ENCODE measurements around the gene NUDC. TPM values are rescaled to one million over a fixed set of nuclear protein-coding genes. Genes with fewer than 3 reads are reported as not detected.
A peak's percentile ranks its signal among the peaks of the same experiment; 100 is the strongest.

The NUDC gene
- total and polyA plus RNA-seq, 4 experiments from 2014 or later, result 42.0 to 98.2 (median 63.3) TPM

- Histone ChIP-seq H3K27me3 (ENCODE audit: insufficient read depth, low read length) (no peaks in the 10 kb centered on the region), H3K36me3 (ENCODE audit: insufficient read depth, low read length) (no peaks in the 10 kb centered on the region), H3K9me3 (ENCODE audit: control insufficient read depth in 1 of 2, low read length in 2 of 2) (no peaks in the 10 kb centered on the region), H3K27ac (ENCODE audit: low read depth, low read length) (no peak within 1 kb of the TSS), H3K4me3 (ENCODE audit: low read length in 2 of 2) (peak within 1 kb of the TSS; percentile 20 to 60), H3K4me1 (ENCODE audit: insufficient read depth, low read length) (peaks cover 15% of the 10 kb centered on the region)
- Mint-ChIP-seq H3K4me3 (peak within 1 kb of the TSS; percentile 80 to 89 (median 83)), H3K4me1 (peaks cover 3 to 15% (median 7%) of the 10 kb centered on the region in 4 donors), H3K27me3 (peaks cover 6 to 8% of the 10 kb centered on the region in 2 donors), H3K27ac (peak within 1 kb of the TSS in 5 of 7 donors; percentile 20 to 94 (median 69)), H3K36me3 (peaks cover 2 to 7% of the 10 kb centered on the region in 2 donors), H3K9me3 (peaks cover 0 to 1% (median 0%) of the 10 kb centered on the region in 8 donors)
- ChIA-PET CTCF (ENCODE audit: partially characterized antibody) (interaction anchor here (0.6 to 1.0 kb wide), 4 partner anchors 8 to 37 kb away, joined by 3 read pairs; no protein-coding TSS in a partner anchor), POLR2A (ENCODE audit: partially characterized antibody) (interaction anchor here (1.7 kb wide), 1 partner anchor 59 kb away, joined by 4 read pairs; the partner anchor contains the start of gene GPATCH3)
- peak; percentile 60 to 72 (median 63) for DNase-seq
- intact Hi-C loops (cut with micrococcal nuclease), result no loop called here
These were observed 38.4 kb downstream of the NUDC start, which contains the start of gene KDF1 for GRCh38 chr1:26959722-26960624. Gene KDF1, minus strand, starts transcription at chr1:26960468. Its CDS starts 8,088 bp downstream, at chr1:26952380.

- Histone ChIP-seq H3K9me3 (ENCODE audit: control insufficient read depth in 1 of 2, low read length in 2 of 2) (no peaks in the 10 kb centered on the region), H3K36me3 (ENCODE audit: insufficient read depth, low read length) (no peaks in the 10 kb centered on the region), H3K27ac (ENCODE audit: low read depth, low read length) (no peak overlapping the region), H3K4me3 (ENCODE audit: low read length in 2 of 2) (peak overlapping the region; percentile 20 to 60), H3K27me3 (ENCODE audit: insufficient read depth, low read length) (no peaks in the 10 kb centered on the region), H3K4me1 (ENCODE audit: insufficient read depth, low read length) (peaks cover 15% of the 10 kb centered on the region)
- DNase-seq, result no peak
- peaks cover 7 to 8% of the 10 kb centered on the region in 2 donors for H3K27me3 Mint-ChIP-seq
- H3K27ac Mint-ChIP-seq, result peak overlapping the region in 5 of 7 donors; percentile 20 to 94 (median 69)
- peaks cover 3 to 15% (median 7%) of the 10 kb centered on the region in 4 donors for H3K4me1 Mint-ChIP-seq
- peak overlapping the region; percentile 80 to 89 (median 83) for H3K4me3 Mint-ChIP-seq
- peaks cover 2 to 7% of the 10 kb centered on the region in 2 donors for H3K36me3 Mint-ChIP-seq
- ChIA-PET POLR2A (ENCODE audit: partially characterized antibody) (interaction anchor here (1.7 kb wide), 1 partner anchor 60 kb away, joined by 4 read pairs; the partner anchor contains the start of gene GPATCH3), CTCF (ENCODE audit: partially characterized antibody) (interaction anchor here (0.6 to 1.0 kb wide), 4 partner anchors 9 to 36 kb away, joined by 3 read pairs; no protein-coding TSS in a partner anchor)
- peaks cover 0 to 1% (median 0%) of the 10 kb centered on the region in 8 donors for H3K9me3 Mint-ChIP-seq
- intact Hi-C loops (cut with micrococcal nuclease), result no loop called here
These were observed 39.1 kb downstream of the NUDC start for GRCh38 chr1:26960625-26960966.

- DNase-seq, result no peak
- H3K4me1 Mint-ChIP-seq, result peaks cover 3 to 15% (median 7%) of the 10 kb centered on the region in 4 donors
- no peaks in the 10 kb centered on the region for H3K9me3 Mint-ChIP-seq
- Histone ChIP-seq H3K4me3 (ENCODE audit: low read length in 2 of 2) (no peak overlapping the region), H3K9me3 (ENCODE audit: control insufficient read depth in 1 of 2, low read length in 2 of 2) (no peaks in the 10 kb centered on the region), H3K27me3 (ENCODE audit: insufficient read depth, low read length) (no peaks in the 10 kb centered on the region), H3K27ac (ENCODE audit: low read depth, low read length) (no peak overlapping the region), H3K36me3 (ENCODE audit: insufficient read depth, low read length) (no peaks in the 10 kb centered on the region), H3K4me1 (ENCODE audit: insufficient read depth, low read length) (peaks cover 15% of the 10 kb centered on the region)
- ChIA-PET POLR2A (ENCODE audit: partially characterized antibody) (no interaction called here), CTCF (ENCODE audit: partially characterized antibody) (interaction anchor here (0.7 kb wide), 1 partner anchor 75 kb away, joined by 3 read pairs; no protein-coding TSS in a partner anchor)
- peak overlapping the region in 1 of 8 donors; percentile 4 for H3K4me3 Mint-ChIP-seq
- H3K27me3 Mint-ChIP-seq, result peaks cover 12 to 15% of the 10 kb centered on the region in 2 donors
- H3K36me3 Mint-ChIP-seq, result peaks cover 0 to 2% of the 10 kb centered on the region in 2 donors
- intact Hi-C loops (cut with micrococcal nuclease), result no loop called here
- no peak overlapping the region for H3K27ac Mint-ChIP-seq
These were observed 40.3 kb downstream of the NUDC start for GRCh38 chr1:26961826-26962225.

- Histone ChIP-seq H3K9me3 (ENCODE audit: control insufficient read depth in 1 of 2, low read length in 2 of 2) (no peaks in the 10 kb centered on the region), H3K4me3 (ENCODE audit: low read length in 2 of 2) (no peak overlapping the region), H3K27ac (ENCODE audit: low read depth, low read length) (no peak overlapping the region), H3K36me3 (ENCODE audit: insufficient read depth, low read length) (no peaks in the 10 kb centered on the region), H3K27me3 (ENCODE audit: insufficient read depth, low read length) (no peaks in the 10 kb centered on the region), H3K4me1 (ENCODE audit: insufficient read depth, low read length) (peaks cover 4% of the 10 kb centered on the region)
- no peaks in the 10 kb centered on the region for H3K9me3 Mint-ChIP-seq
- intact Hi-C loops (cut with micrococcal nuclease), result no loop called here
- H3K27ac Mint-ChIP-seq, result no peak overlapping the region
- H3K4me3 Mint-ChIP-seq, result no peak overlapping the region
- no peak for DNase-seq
- peaks cover 17 to 20% of the 10 kb centered on the region in 2 donors for H3K27me3 Mint-ChIP-seq
- peaks cover 3 to 6% (median 4%) of the 10 kb centered on the region in 4 donors for H3K4me1 Mint-ChIP-seq
- CTCF ChIA-PET (ENCODE audit: partially characterized antibody), result no interaction called here
- H3K36me3 Mint-ChIP-seq, result peaks cover 0 to 2% of the 10 kb centered on the region in 2 donors
- POLR2A ChIA-PET (ENCODE audit: partially characterized antibody), result no interaction called here
These were observed 43.7 kb downstream of the NUDC start for GRCh38 chr1:26965213-26965612.

GRCh38 chr1:26965628-26966027 is 44.1 kb downstream of the NUDC start:
- Histone ChIP-seq H3K9me3 (ENCODE audit: control insufficient read depth in 1 of 2, low read length in 2 of 2) (no peaks in the 10 kb centered on the region), H3K27ac (ENCODE audit: low read depth, low read length) (no peak overlapping the region), H3K4me1 (ENCODE audit: insufficient read depth, low read length) (peaks cover under 1% of the 10 kb centered on the region), H3K27me3 (ENCODE audit: insufficient read depth, low read length) (no peaks in the 10 kb centered on the region), H3K36me3 (ENCODE audit: insufficient read depth, low read length) (no peaks in the 10 kb centered on the region), H3K4me3 (ENCODE audit: low read length in 2 of 2) (no peak overlapping the region)
- Mint-ChIP-seq H3K36me3 (peaks cover 0 to under 1% of the 10 kb centered on the region in 2 donors), H3K4me1 (peaks cover under 1 to 3% (median 2%) of the 10 kb centered on the region in 4 donors), H3K4me3 (no peak overlapping the region), H3K27ac (no peak overlapping the region), H3K9me3 (no peaks in the 10 kb centered on the region), H3K27me3 (peaks cover 18 to 20% of the 10 kb centered on the region in 2 donors)
- POLR2A ChIA-PET (ENCODE audit: partially characterized antibody), result no interaction called here
- no peak for DNase-seq
- intact Hi-C loops (cut with micrococcal nuclease), result no loop called here
- CTCF ChIA-PET (ENCODE audit: partially characterized antibody), result no interaction called here

- CTCF ChIA-PET (ENCODE audit: partially characterized antibody), result no interaction called here
- Mint-ChIP-seq H3K36me3 (no peaks in the 10 kb centered on the region), H3K9me3 (no peaks in the 10 kb centered on the region), H3K27ac (no peak overlapping the region), H3K4me3 (no peak overlapping the region), H3K27me3 (peaks cover 13 to 14% of the 10 kb centered on the region in 2 donors), H3K4me1 (no peaks in the 10 kb centered on the region)
- intact Hi-C loops (cut with micrococcal nuclease), result no loop called here
- Histone ChIP-seq H3K27ac (ENCODE audit: low read depth, low read length) (no peak overlapping the region), H3K36me3 (ENCODE audit: insufficient read depth, low read length) (no peaks in the 10 kb centered on the region), H3K27me3 (ENCODE audit: insufficient read depth, low read length) (no peaks in the 10 kb centered on the region), H3K4me3 (ENCODE audit: low read length in 2 of 2) (no peak overlapping the region), H3K4me1 (ENCODE audit: insufficient read depth, low read length) (no peaks in the 10 kb centered on the region), H3K9me3 (ENCODE audit: control insufficient read depth in 1 of 2, low read length in 2 of 2) (no peaks in the 10 kb centered on the region)
- DNase-seq, result no peak
- POLR2A ChIA-PET (ENCODE audit: partially characterized antibody), result no interaction called here
These were observed 49.3 kb downstream of the NUDC start for GRCh38 chr1:26970810-26971209.

GRCh38 chr1:26971590-26971989 is 50.0 kb downstream of the NUDC start:
- H3K36me3 Mint-ChIP-seq, result no peaks in the 10 kb centered on the region
- no peaks in the 10 kb centered on the region for H3K4me1 Mint-ChIP-seq
- Histone ChIP-seq H3K27me3 (ENCODE audit: insufficient read depth, low read length) (no peaks in the 10 kb centered on the region), H3K4me3 (ENCODE audit: low read length in 2 of 2) (no peak overlapping the region), H3K36me3 (ENCODE audit: insufficient read depth, low read length) (no peaks in the 10 kb centered on the region), H3K27ac (ENCODE audit: low read depth, low read length) (no peak overlapping the region), H3K9me3 (ENCODE audit: control insufficient read depth in 1 of 2, low read length in 2 of 2) (no peaks in the 10 kb centered on the region), H3K4me1 (ENCODE audit: insufficient read depth, low read length) (no peaks in the 10 kb centered on the region)
- ChIA-PET CTCF (ENCODE audit: partially characterized antibody) (no interaction called here), POLR2A (ENCODE audit: partially characterized antibody) (no interaction called here)
- intact Hi-C loops (cut with micrococcal nuclease), result no loop called here
- peaks cover 11 to 12% of the 10 kb centered on the region in 2 donors for H3K27me3 Mint-ChIP-seq
- H3K9me3 Mint-ChIP-seq, result no peaks in the 10 kb centered on the region
- H3K27ac Mint-ChIP-seq, result no peak overlapping the region
- no peak for DNase-seq
- no peak overlapping the region for H3K4me3 Mint-ChIP-seq
